GM19324 (cell line): ENCODE data around the gene MCAM.
A peak's percentile ranks its signal among the peaks of the same experiment; 100 is the strongest.

Experiments used
- ATAC-seq: cut with Tn5 transposase; IDR thresholded peaks from one replicate; pipeline ENCODE4 v1.9.1; 2021; ENCODE audit warnings: mild to moderate bottlenecking, moderate library complexity; ENCODE audit not compliant: unreplicated experiment, low FRiP score

The MCAM gene

GRCh38 chr11:119316729-119317591 lies at the start of gene MCAM:
Gene MCAM, minus strand, starts transcription at chr11:119317130. Its CDS starts 29 bp downstream, at chr11:119317101.
- no peak for ATAC-seq

GRCh38 chr11:119365071-119365591 lies 48.2 kb upstream of the MCAM start:
- no peak for ATAC-seq

- ATAC-seq = no peak
These were observed 47.1 kb upstream of the MCAM start for GRCh38 chr11:119363851-119364590.

- ATAC-seq = no peak
These were observed 46.3 kb upstream of the MCAM start for GRCh38 chr11:119363081-119363850.

- ATAC-seq = no peak
These were observed 45.8 kb upstream of the MCAM start for GRCh38 chr11:119362741-119363080.

GRCh38 chr11:119361941-119362725 lies 45.2 kb upstream of the MCAM start:
- no peak for ATAC-seq

- ATAC-seq = no peak
These were observed 44.3 kb upstream of the MCAM start for GRCh38 chr11:119361056-119361787.

- no peak for ATAC-seq
These were observed 42.7 kb upstream of the MCAM start for GRCh38 chr11:119359365-119360214.

- no peak for ATAC-seq
These were observed 40.1 kb upstream of the MCAM start for GRCh38 chr11:119357074-119357473.

GRCh38 chr11:119356349-119357031 lies 39.6 kb upstream of the MCAM start:
- ATAC-seq = peak; percentile 54

GRCh38 chr11:119355091-119355843 lies 38.3 kb upstream of the MCAM start:
- no peak for ATAC-seq

GRCh38 chr11:119352857-119353260 lies 35.9 kb upstream of the MCAM start:
- ATAC-seq = no peak

GRCh38 chr11:119351232-119351631 lies 34.3 kb upstream of the MCAM start:
- ATAC-seq = no peak

GRCh38 chr11:119350302-119350701 lies 33.4 kb upstream of the MCAM start:
- no peak for ATAC-seq

GRCh38 chr11:119347940-119348605 lies 31.1 kb upstream of the MCAM start:
- no peak for ATAC-seq

- no peak for ATAC-seq
These were observed 30.3 kb upstream of the MCAM start for GRCh38 chr11:119347242-119347641.

GRCh38 chr11:119346605-119347004 lies 29.7 kb upstream of the MCAM start, which contains the start of gene MFRP:
Gene MFRP, minus strand, starts transcription at chr11:119346705. Its CDS starts 192 bp downstream, at chr11:119346513.
- ATAC-seq = no peak
